Measurements from ENCODE around the gene LRIF1. TPM values are rescaled to one million over a fixed set of nuclear protein-coding genes. Genes with fewer than 3 reads are reported as not detected.

Gene LRIF1
- total RNA-seq, 1 donor from 2014 or later, result 28.4 TPM

GRCh38 chr1:110902820-110903463 lies 60.8 kb downstream of the LRIF1 start:
- no peaks in the 10 kb centered on the region for H3K9me3 Mint-ChIP-seq
- no peak for DNase-seq (ENCODE audit: low spot score)
- no peak overlapping the region for H3K4me3 Mint-ChIP-seq
- no peaks in the 10 kb centered on the region for H3K36me3 Mint-ChIP-seq
- H3K27ac Mint-ChIP-seq, result no peak overlapping the region
- TF ChIP-seq CTCF (IDR thresholded peaks at IDR 0.05), result no peak
- no peak for TF ChIP-seq EZH2 (IDR thresholded peaks at IDR 0.05)
- H3K4me2 ChIP-seq, result no peak overlapping the region
- no peaks in the 10 kb centered on the region for H3K4me1 ChIP-seq
- H3K27me3 Mint-ChIP-seq (ENCODE audit: insufficient read depth, low read depth), result peaks cover 2% of the 10 kb centered on the region
- H3K4me3 ChIP-seq, result no peak overlapping the region
- no peaks in the 10 kb centered on the region for H3K36me3 ChIP-seq
- H3K27me3 ChIP-seq, result no peaks in the 10 kb centered on the region
- no peak overlapping the region for H3K27ac ChIP-seq
- H3K9me3 ChIP-seq (ENCODE audit: low read depth), result no peaks in the 10 kb centered on the region
- no peaks in the 10 kb centered on the region for H3K79me2 ChIP-seq (ENCODE audit: low read depth)
- no peaks in the 10 kb centered on the region for H3F3A ChIP-seq (ENCODE audit: low read depth)
- no peak overlapping the region for H3K9ac ChIP-seq
- no peak overlapping the region for H2AFZ ChIP-seq (replicated peaks)
- no peaks in the 10 kb centered on the region for H4K20me1 ChIP-seq (ENCODE audit: low read depth)
- no peaks in the 10 kb centered on the region for H3K4me1 Mint-ChIP-seq

GRCh38 chr1:110899458-110899843 lies 64.3 kb downstream of the LRIF1 start:
- no peak overlapping the region for H3K27ac ChIP-seq
- no peaks in the 10 kb centered on the region for H4K20me1 ChIP-seq (ENCODE audit: low read depth)
- H3K27ac Mint-ChIP-seq, result no peak overlapping the region
- H3K27me3 ChIP-seq, result no peaks in the 10 kb centered on the region
- TF ChIP-seq CTCF (IDR thresholded peaks at IDR 0.05) (no peak), EZH2 (IDR thresholded peaks at IDR 0.05) (no peak), EZH2phosphoT487 (IDR thresholded peaks at IDR 0.05) (no peak)
- no peak for DNase-seq (ENCODE audit: low spot score)
- no peaks in the 10 kb centered on the region for H3K36me3 Mint-ChIP-seq
- H3K27me3 Mint-ChIP-seq (ENCODE audit: insufficient read depth, low read depth), result peaks cover 2% of the 10 kb centered on the region
- H3K36me3 ChIP-seq, result no peaks in the 10 kb centered on the region
- no peak overlapping the region for H3K4me3 ChIP-seq
- no peak overlapping the region for H3K4me3 Mint-ChIP-seq
- no peak overlapping the region for H3K4me2 ChIP-seq
- H3K9me3 Mint-ChIP-seq, result no peaks in the 10 kb centered on the region
- H3F3A ChIP-seq (ENCODE audit: low read depth), result no peaks in the 10 kb centered on the region
- no peaks in the 10 kb centered on the region for H3K4me1 Mint-ChIP-seq
- H3K79me2 ChIP-seq (ENCODE audit: low read depth), result no peaks in the 10 kb centered on the region
- no peak overlapping the region for H2AFZ ChIP-seq (replicated peaks)
- no peaks in the 10 kb centered on the region for H3K9me3 ChIP-seq (ENCODE audit: low read depth)
- no peak overlapping the region for H3K9ac ChIP-seq
- no peaks in the 10 kb centered on the region for H3K4me1 ChIP-seq

GRCh38 chr1:110898734-110899457 lies 64.8 kb downstream of the LRIF1 start:
- no peaks in the 10 kb centered on the region for H3F3A ChIP-seq (ENCODE audit: low read depth)
- no peak overlapping the region for H3K4me2 ChIP-seq
- no peak overlapping the region for H3K27ac Mint-ChIP-seq
- H3K79me2 ChIP-seq (ENCODE audit: low read depth), result no peaks in the 10 kb centered on the region
- no peak overlapping the region for H3K4me3 Mint-ChIP-seq
- H2AFZ ChIP-seq (replicated peaks), result no peak overlapping the region
- no peaks in the 10 kb centered on the region for H3K4me1 Mint-ChIP-seq
- no peak overlapping the region for H3K27ac ChIP-seq
- no peaks in the 10 kb centered on the region for H3K27me3 ChIP-seq
- no peaks in the 10 kb centered on the region for H3K4me1 ChIP-seq
- H3K9ac ChIP-seq, result no peak overlapping the region
- no peaks in the 10 kb centered on the region for H3K9me3 ChIP-seq (ENCODE audit: low read depth)
- peaks cover 2% of the 10 kb centered on the region for H3K27me3 Mint-ChIP-seq (ENCODE audit: insufficient read depth, low read depth)
- no peak for DNase-seq (ENCODE audit: low spot score)
- no peaks in the 10 kb centered on the region for H3K9me3 Mint-ChIP-seq
- no peaks in the 10 kb centered on the region for H3K36me3 ChIP-seq
- TF ChIP-seq EZH2 (IDR thresholded peaks at IDR 0.05) (no peak), EZH2phosphoT487 (IDR thresholded peaks at IDR 0.05) (no peak), CTCF (IDR thresholded peaks at IDR 0.05) (no peak)
- no peaks in the 10 kb centered on the region for H4K20me1 ChIP-seq (ENCODE audit: low read depth)
- H3K36me3 Mint-ChIP-seq, result no peaks in the 10 kb centered on the region
- no peak overlapping the region for H3K4me3 ChIP-seq
